WTC11 (cell line): Measurements from ENCODE around the gene VAV2.

ENCODE experiments used
- CTCF ChIP-seq: fragments of 200-600 bp; IDR thresholded peaks from 2 replicates; pipeline ENCODE4 v1.8.0; 2022; ENCODE audit warnings: antibody characterized with exemption
- FOXJ3 ChIP-seq: sonication (generic); formaldehyde crosslinking; IDR thresholded peaks from 2 replicates; pipeline ENCODE4 v1.9.0; 2021; ENCODE audit warnings: missing genetic modification reagents, mild to moderate bottlenecking, borderline replicate concordance
- HMGXB4 ChIP-seq: sonication (generic); formaldehyde crosslinking; IDR thresholded peaks from 2 replicates; pipeline ENCODE4 v1.8.1; 2023; ENCODE audit warnings: mild to moderate bottlenecking, moderate library complexity, missing genetic modification reagents
- JUN ChIP-seq: sonication (generic); formaldehyde crosslinking; IDR thresholded peaks from 2 replicates; pipeline ENCODE4 v1.8.0; 2023; ENCODE audit warnings: mild to moderate bottlenecking, missing genetic modification reagents

GRCh38 chr9:133767008-133767407 is 225.1 kb downstream of the VAV2 start:
- no peak for TF ChIP-seq HMGXB4 (CRISPR knock-in tag)
- no peak for TF ChIP-seq CTCF
- no peak for TF ChIP-seq JUN (CRISPR knock-in tag)
- TF ChIP-seq FOXJ3 = no peak
